ENCODE results near the gene NACC2. TPM values are rescaled to one million over a fixed set of nuclear protein-coding genes. Genes with fewer than 3 reads are reported as not detected.

NACC2 gene, protein sequence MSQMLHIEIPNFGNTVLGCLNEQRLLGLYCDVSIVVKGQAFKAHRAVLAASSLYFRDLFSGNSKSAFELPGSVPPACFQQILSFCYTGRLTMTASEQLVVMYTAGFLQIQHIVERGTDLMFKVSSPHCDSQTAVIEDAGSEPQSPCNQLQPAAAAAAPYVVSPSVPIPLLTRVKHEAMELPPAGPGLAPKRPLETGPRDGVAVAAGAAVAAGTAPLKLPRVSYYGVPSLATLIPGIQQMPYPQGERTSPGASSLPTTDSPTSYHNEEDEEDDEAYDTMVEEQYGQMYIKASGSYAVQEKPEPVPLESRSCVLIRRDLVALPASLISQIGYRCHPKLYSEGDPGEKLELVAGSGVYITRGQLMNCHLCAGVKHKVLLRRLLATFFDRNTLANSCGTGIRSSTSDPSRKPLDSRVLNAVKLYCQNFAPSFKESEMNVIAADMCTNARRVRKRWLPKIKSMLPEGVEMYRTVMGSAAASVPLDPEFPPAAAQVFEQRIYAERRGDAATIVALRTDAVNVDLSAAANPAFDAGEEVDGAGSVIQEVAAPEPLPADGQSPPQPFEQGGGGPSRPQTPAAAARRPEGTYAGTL
- total RNA-seq (2022; extraction: Qiagen RNA extraction), result 23.5 to 43.9 TPM (median 42.5 TPM) in 5 replicates

DNA sequence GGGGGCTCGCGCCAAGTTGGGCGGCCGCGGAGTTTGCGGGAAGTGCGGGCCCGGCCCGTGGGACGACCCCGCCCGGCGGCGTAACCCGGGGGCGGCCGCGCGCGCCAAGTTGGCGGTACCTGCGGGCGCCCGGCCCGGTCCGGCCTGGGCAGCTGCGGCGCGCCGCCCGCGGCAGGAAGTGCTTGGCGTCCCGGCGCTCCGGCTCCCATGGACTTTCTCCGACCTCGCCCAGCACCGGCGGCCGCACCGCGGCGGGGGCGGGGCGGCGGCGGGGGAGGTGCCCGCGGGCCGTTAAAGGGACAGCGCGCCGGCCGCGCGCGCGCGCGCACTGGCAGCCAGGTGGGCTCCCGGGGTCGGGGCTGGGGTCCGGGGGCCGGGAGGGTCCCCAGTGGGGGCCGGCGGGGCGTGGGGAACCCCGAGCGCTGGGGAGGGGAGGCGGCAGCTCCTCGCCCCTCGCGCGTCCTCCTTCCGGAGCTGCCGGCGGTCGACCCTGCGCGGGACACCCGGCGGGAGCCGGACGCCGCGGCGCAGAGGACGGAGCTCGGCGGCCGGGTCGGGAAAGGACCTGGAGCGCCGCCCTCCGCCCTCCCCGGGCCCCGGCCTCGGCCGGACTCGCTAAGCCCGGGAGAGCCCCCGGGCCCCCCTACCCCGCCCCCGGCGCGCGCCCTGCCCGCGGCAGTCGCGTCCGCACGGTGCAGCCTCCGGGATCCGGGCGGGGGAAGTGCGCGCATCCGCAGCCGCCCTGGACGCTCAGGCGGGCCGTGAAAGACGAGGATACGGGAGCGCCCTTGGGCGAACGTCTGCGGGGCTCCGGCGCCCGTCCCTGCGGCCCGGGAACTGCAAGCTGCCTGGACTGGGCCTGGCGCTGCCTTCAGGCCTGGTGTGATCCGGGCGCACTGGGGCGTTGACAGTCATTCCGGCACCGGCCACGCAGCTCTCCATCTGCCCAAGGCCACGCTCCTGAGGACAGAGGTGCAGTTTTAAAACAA is at the start of gene NACC2:
NACC2 (minus strand) TSS at position 220 of the 989 bp plus-strand sequence. CDS start 44,768 bp downstream, outside the sequence.

DNA sequence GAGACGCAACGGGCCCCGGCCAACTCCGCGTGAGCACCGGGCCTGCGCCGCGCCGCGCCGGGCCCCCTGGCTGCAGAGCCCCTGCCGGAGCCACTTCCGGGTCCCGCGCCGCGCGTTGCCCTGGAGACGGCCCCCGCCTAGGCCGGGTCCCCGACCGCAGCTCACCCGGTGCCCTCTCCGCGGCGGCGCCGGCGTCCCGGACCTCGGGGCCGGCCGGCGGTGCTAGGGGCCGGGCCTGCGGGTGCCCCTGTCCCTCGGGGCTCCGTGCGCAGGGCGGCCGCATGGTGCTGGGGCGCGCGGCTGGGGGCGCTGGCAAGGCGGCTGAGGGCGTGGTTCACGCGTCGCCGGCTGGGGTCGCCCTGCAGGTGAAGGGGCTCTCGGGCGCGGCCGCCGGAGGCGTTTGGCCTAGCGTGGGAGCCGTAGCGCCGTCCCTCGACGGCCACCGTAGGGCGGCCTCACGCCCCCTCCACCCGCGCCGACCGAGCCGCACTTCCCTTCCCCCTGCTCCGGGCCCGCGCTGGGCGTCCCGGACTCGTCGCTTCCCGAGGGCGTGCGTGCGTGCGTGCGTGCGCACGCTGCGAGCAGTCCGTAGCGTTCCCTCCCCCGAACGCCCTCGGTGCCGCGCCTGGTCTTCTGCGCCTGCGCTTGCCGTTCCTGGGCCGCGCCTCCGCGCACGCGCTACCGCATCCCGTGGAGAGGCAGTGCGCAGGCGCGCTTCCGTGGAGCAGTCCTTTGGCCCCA is 23.4 kb upstream of the NACC2 start, which contains the start of gene TMEM250:
TMEM250 (minus strand) TSS at position 556 of the 741 bp plus-strand sequence. CDS start 1,975 bp downstream, outside the sequence.

DNA sequence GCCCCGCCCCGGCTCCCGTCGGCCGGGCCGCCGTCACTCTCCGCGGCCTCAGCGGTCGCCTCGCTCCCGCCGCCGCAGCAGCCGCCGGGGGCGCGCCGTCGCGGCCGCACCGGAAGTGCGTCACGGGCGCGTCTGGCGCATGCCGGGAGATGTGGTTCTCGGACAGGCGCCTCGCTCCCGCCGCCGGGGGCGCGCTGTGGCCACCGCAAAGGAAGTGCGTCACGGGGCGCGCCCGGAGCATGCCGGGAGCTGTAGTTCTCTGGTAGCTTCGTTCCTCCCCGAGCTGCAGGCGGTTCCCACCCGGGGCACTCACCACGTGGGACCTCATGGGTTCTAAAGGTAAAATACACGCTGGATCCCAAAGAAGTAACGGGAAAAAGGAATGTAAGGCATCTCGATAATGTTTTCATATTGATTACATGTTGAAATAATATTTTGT is 133.8 kb downstream of the NACC2 start, which contains the start of gene UBAC1:
UBAC1 (minus strand) TSS at position 97 of the 439 bp plus-strand sequence. CDS start 211 bp downstream, outside the sequence.

Other genes with a start within 250 kb of the NACC2 start
- 18.6 to 26.3 TPM (median 25.9 TPM) in 5 replicates for gene CAMSAP1, start 187.7 kb downstream of the NACC2 start, total RNA-seq (2022; extraction: Qiagen RNA extraction)
- gene UBAC1, start 133.9 kb downstream of the NACC2 start, total RNA-seq (2022; extraction: Qiagen RNA extraction), result 28.4 to 40.0 TPM (median 35.7 TPM) in 5 replicates
- 31.0 to 50.8 TPM (median 47.6 TPM) in 5 replicates for gene TMEM250, start 23.6 kb upstream of the NACC2 start, total RNA-seq (2022; extraction: Qiagen RNA extraction)
- gene LHX3, start 109.8 kb upstream of the NACC2 start, total RNA-seq (2022; extraction: Qiagen RNA extraction), result 0.05 to 0.13 TPM (median 0.11 TPM) in 5 replicates
- 21.5 to 28.5 TPM (median 26.5 TPM) in 5 replicates for gene QSOX2, start 150.5 kb upstream of the NACC2 start, total RNA-seq (2022; extraction: Qiagen RNA extraction)
- 0.01 TPM in 2 of 5 replicates, not detected in the others for gene CCDC187, start 208.8 kb upstream of the NACC2 start, total RNA-seq (2022; extraction: Qiagen RNA extraction)
- gene GPSM1, start 232.2 kb upstream of the NACC2 start, total RNA-seq (2022; extraction: Qiagen RNA extraction), result 8.7 to 15.4 TPM (median 13.6 TPM) in 5 replicates